ENCODE data around the gene ARHGAP15. TPM values are rescaled to one million over a fixed set of nuclear protein-coding genes. Genes with fewer than 3 reads are reported as not detected.

The ARHGAP15 gene
- total and polyA plus RNA-seq, 9 donors = 6.7 to 21.0 (median 9.7) TPM

- no CpG with 5 or more reads among the region's 6 CpGs for WGBS (ENCODE audit: insufficient coverage)
- H3K27me3 ChIP-seq (ENCODE audit: control insufficient read depth, insufficient read depth, low read length) = no peaks in the 10 kb centered on the region
- no peak for DNase-seq
- H3K9me3 ChIP-seq (replicated peaks; ENCODE audit: control insufficient read depth, low read depth, low read length) = no peaks in the 10 kb centered on the region
- H3K36me3 ChIP-seq (ENCODE audit: control insufficient read depth, insufficient read depth, low read length) = no peaks in the 10 kb centered on the region
- peaks cover 3% of the 10 kb centered on the region for H3K4me1 ChIP-seq (ENCODE audit: control insufficient read depth, insufficient read depth, low read length)
- peak overlapping the region; percentile 21 for H3K27ac ChIP-seq (ENCODE audit: low read length)
- H3K4me3 ChIP-seq (ENCODE audit: low read length) = no peak overlapping the region
Observed at GRCh38 chr2:143616452-143616851, 487.2 kb downstream of the ARHGAP15 start.

- Histone ChIP-seq H3K4me1 (ENCODE audit: control insufficient read depth, insufficient read depth, low read length) (peaks cover 3% of the 10 kb centered on the region), H3K9me3 (replicated peaks; ENCODE audit: control insufficient read depth, low read depth, low read length) (no peaks in the 10 kb centered on the region), H3K4me3 (ENCODE audit: low read length) (no peak overlapping the region), H3K27me3 (ENCODE audit: control insufficient read depth, insufficient read depth, low read length) (no peaks in the 10 kb centered on the region), H3K27ac (ENCODE audit: low read length) (no peak overlapping the region), H3K36me3 (ENCODE audit: control insufficient read depth, insufficient read depth, low read length) (no peaks in the 10 kb centered on the region)
- WGBS (ENCODE audit: insufficient coverage) = 40% methylated on average over 1 of the region's 2 CpGs
- no peak for DNase-seq
Observed at GRCh38 chr2:143617803-143618415, 488.7 kb downstream of the ARHGAP15 start.

- Histone ChIP-seq H3K27me3 (ENCODE audit: control insufficient read depth, insufficient read depth, low read length) (no peaks in the 10 kb centered on the region), H3K4me3 (ENCODE audit: low read length) (no peak overlapping the region), H3K27ac (ENCODE audit: low read length) (no peak overlapping the region), H3K4me1 (ENCODE audit: control insufficient read depth, insufficient read depth, low read length) (no peaks in the 10 kb centered on the region), H3K36me3 (ENCODE audit: control insufficient read depth, insufficient read depth, low read length) (no peaks in the 10 kb centered on the region), H3K9me3 (replicated peaks; ENCODE audit: control insufficient read depth, low read depth, low read length) (no peaks in the 10 kb centered on the region)
- no CpG with 5 or more reads among the region's 2 CpGs for WGBS (ENCODE audit: insufficient coverage)
- DNase-seq = no peak
Observed at GRCh38 chr2:143622106-143622505, 492.9 kb downstream of the ARHGAP15 start.

GRCh38 chr2:143623231-143623908 is 494.2 kb downstream of the ARHGAP15 start:
- no peak for DNase-seq
- Histone ChIP-seq H3K4me1 (ENCODE audit: control insufficient read depth, insufficient read depth, low read length) (no peaks in the 10 kb centered on the region), H3K4me3 (ENCODE audit: low read length) (no peak overlapping the region), H3K9me3 (replicated peaks; ENCODE audit: control insufficient read depth, low read depth, low read length) (no peaks in the 10 kb centered on the region), H3K27ac (ENCODE audit: low read length) (peak overlapping the region; percentile 3), H3K36me3 (ENCODE audit: control insufficient read depth, insufficient read depth, low read length) (no peaks in the 10 kb centered on the region), H3K27me3 (ENCODE audit: control insufficient read depth, insufficient read depth, low read length) (no peaks in the 10 kb centered on the region)
- no CpG with 5 or more reads among the region's 6 CpGs for WGBS (ENCODE audit: insufficient coverage)

GRCh38 chr2:143623909-143624260 is 494.7 kb downstream of the ARHGAP15 start:
- no peaks in the 10 kb centered on the region for H3K4me1 ChIP-seq (ENCODE audit: control insufficient read depth, insufficient read depth, low read length)
- no peak overlapping the region for H3K4me3 ChIP-seq (ENCODE audit: low read length)
- no peaks in the 10 kb centered on the region for H3K27me3 ChIP-seq (ENCODE audit: control insufficient read depth, insufficient read depth, low read length)
- no peaks in the 10 kb centered on the region for H3K9me3 ChIP-seq (replicated peaks; ENCODE audit: control insufficient read depth, low read depth, low read length)
- DNase-seq = no peak
- no peaks in the 10 kb centered on the region for H3K36me3 ChIP-seq (ENCODE audit: control insufficient read depth, insufficient read depth, low read length)
- H3K27ac ChIP-seq (ENCODE audit: low read length) = no peak overlapping the region
- 51% methylated on average over 3 of the region's 8 CpGs for WGBS (ENCODE audit: insufficient coverage)

GRCh38 chr2:143629340-143629739 is 500.1 kb downstream of the ARHGAP15 start:
- DNase-seq = peak; percentile 61
- H3K4me3 ChIP-seq (ENCODE audit: low read length) = no peak overlapping the region
- H3K36me3 ChIP-seq (ENCODE audit: control insufficient read depth, insufficient read depth, low read length) = no peaks in the 10 kb centered on the region
- H3K9me3 ChIP-seq (replicated peaks; ENCODE audit: control insufficient read depth, low read depth, low read length) = no peaks in the 10 kb centered on the region
- no peak overlapping the region for H3K27ac ChIP-seq (ENCODE audit: low read length)
- H3K4me1 ChIP-seq (ENCODE audit: control insufficient read depth, insufficient read depth, low read length) = no peaks in the 10 kb centered on the region
- H3K27me3 ChIP-seq (ENCODE audit: control insufficient read depth, insufficient read depth, low read length) = no peaks in the 10 kb centered on the region

GRCh38 chr2:143632751-143633374 is 503.6 kb downstream of the ARHGAP15 start:
- no peak for DNase-seq
- WGBS (ENCODE audit: insufficient coverage) = no CpG with 5 or more reads among the region's 3 CpGs
- H3K9me3 ChIP-seq (replicated peaks; ENCODE audit: control insufficient read depth, low read depth, low read length) = peaks cover 2% of the 10 kb centered on the region

GRCh38 chr2:143633419-143633818 is 504.2 kb downstream of the ARHGAP15 start:
- Histone ChIP-seq H3K36me3 (ENCODE audit: control insufficient read depth, insufficient read depth, low read length) (no peaks in the 10 kb centered on the region), H3K9me3 (replicated peaks; ENCODE audit: control insufficient read depth, low read depth, low read length) (peaks cover 2% of the 10 kb centered on the region), H3K4me3 (ENCODE audit: low read length) (no peak overlapping the region), H3K27me3 (ENCODE audit: control insufficient read depth, insufficient read depth, low read length) (no peaks in the 10 kb centered on the region), H3K27ac (ENCODE audit: low read length) (no peak overlapping the region), H3K4me1 (ENCODE audit: control insufficient read depth, insufficient read depth, low read length) (no peaks in the 10 kb centered on the region)
- WGBS (ENCODE audit: insufficient coverage) = no CpG with 5 or more reads among the region's 2 CpGs
- no peak for DNase-seq

More at GRCh38 chr2:143632751-143633374, 503.6 kb downstream of the ARHGAP15 start:
- H3K36me3 ChIP-seq (ENCODE audit: control insufficient read depth, insufficient read depth, low read length) = no peaks in the 10 kb centered on the region
- H3K4me1 ChIP-seq (ENCODE audit: control insufficient read depth, insufficient read depth, low read length) = no peaks in the 10 kb centered on the region
- no peaks in the 10 kb centered on the region for H3K27me3 ChIP-seq (ENCODE audit: control insufficient read depth, insufficient read depth, low read length)
- no peak overlapping the region for H3K27ac ChIP-seq (ENCODE audit: low read length)
- no peak overlapping the region for H3K4me3 ChIP-seq (ENCODE audit: low read length)

- no peaks in the 10 kb centered on the region for H3K4me1 ChIP-seq (ENCODE audit: control insufficient read depth, insufficient read depth, low read length)
- H3K36me3 ChIP-seq (ENCODE audit: control insufficient read depth, insufficient read depth, low read length) = no peaks in the 10 kb centered on the region
- H3K9me3 ChIP-seq (replicated peaks; ENCODE audit: control insufficient read depth, low read depth, low read length) = peaks cover 2% of the 10 kb centered on the region
- H3K4me3 ChIP-seq (ENCODE audit: low read length) = no peak overlapping the region
- H3K27me3 ChIP-seq (ENCODE audit: control insufficient read depth, insufficient read depth, low read length) = no peaks in the 10 kb centered on the region
- no peak for DNase-seq
- 95% methylated on average over 2 of the region's 2 CpGs for WGBS (ENCODE audit: insufficient coverage)
- no peak overlapping the region for H3K27ac ChIP-seq (ENCODE audit: low read length)
Observed at GRCh38 chr2:143635302-143635701, 506.1 kb downstream of the ARHGAP15 start.

- no peaks in the 10 kb centered on the region for H3K27me3 ChIP-seq (ENCODE audit: control insufficient read depth, insufficient read depth, low read length)
- H3K4me3 ChIP-seq (ENCODE audit: low read length) = no peak overlapping the region
- H3K9me3 ChIP-seq (replicated peaks; ENCODE audit: control insufficient read depth, low read depth, low read length) = peaks cover 2% of the 10 kb centered on the region
- DNase-seq = no peak
- H3K27ac ChIP-seq (ENCODE audit: low read length) = no peak overlapping the region
- H3K4me1 ChIP-seq (ENCODE audit: control insufficient read depth, insufficient read depth, low read length) = no peaks in the 10 kb centered on the region
- no peaks in the 10 kb centered on the region for H3K36me3 ChIP-seq (ENCODE audit: control insufficient read depth, insufficient read depth, low read length)
- no CpG with 5 or more reads among the region's 2 CpGs for whole genome bisulfite sequencing (ENCODE audit: insufficient coverage)
Observed at GRCh38 chr2:143635936-143636335, 506.7 kb downstream of the ARHGAP15 start.
